Fibroblast of lung (primary cell): Measurements from ENCODE around the gene ZNF319.

Experiments used
- CTCF ChIP-seq, 2 donors: IDR thresholded peaks in 1 of 2; conservative IDR thresholded peaks in 1 of 2; 1 replicate in 1 of 2; 2 replicates in 1 of 2; pipeline ENCODE4 v1.5.1; 2011 to 2012; ENCODE audit warnings: low read length in 2 of 2, control low read depth in 1 of 2, inconsistent platforms in 1 of 2, low read depth in 1 of 2, mild to moderate bottlenecking in 1 of 2
- EZH2 ChIP-seq: IDR thresholded peaks from 2 replicates; pipeline ENCODE4 v1.5.1; 2012; ENCODE audit warnings: low read length, control low read depth, mild to moderate bottlenecking; ENCODE audit errors: missing control alignments

DNA sequence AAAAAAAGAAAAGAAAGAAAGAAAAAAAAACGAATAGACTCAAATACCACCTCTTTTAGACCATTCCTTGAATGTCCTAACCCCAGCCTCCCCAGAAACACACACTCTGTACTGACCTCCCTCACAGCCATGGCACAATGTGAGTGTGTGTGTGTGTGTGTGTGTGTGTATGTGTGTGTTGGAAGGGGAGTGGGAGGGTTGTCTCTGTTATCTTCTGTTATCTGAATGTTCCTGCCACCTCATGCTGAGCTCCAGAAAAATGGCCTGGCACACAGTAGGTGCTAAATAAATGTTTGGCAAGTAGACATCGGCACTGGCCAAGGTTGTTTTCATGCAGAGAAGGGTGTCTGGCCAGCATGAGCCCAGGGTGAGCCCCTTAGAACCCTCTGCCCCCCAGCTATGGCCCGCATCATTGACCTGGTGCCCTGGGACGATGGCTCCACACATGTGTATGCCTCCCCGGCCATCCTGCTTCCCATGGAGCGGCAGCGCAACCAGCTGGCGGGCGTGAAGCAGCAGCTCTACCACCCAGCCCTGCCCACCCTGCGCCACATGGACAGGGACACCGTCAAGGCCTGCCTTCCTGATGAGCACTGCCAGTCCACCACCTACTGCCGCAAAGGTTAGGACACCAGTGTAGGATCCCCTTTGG, 22.9 kb downstream of the ZNF319 start:
- TF ChIP-seq CTCF (conservative IDR thresholded peaks at IDR 0.05 in 1 of 2, IDR thresholded peaks at IDR 0.05 in 1 of 2; ENCODE audit: low read depth in 1 of 2, low read length in 2 of 2) (no peak), EZH2 (no peak)
